ENCODE results near the gene TMEM266.

DNA sequence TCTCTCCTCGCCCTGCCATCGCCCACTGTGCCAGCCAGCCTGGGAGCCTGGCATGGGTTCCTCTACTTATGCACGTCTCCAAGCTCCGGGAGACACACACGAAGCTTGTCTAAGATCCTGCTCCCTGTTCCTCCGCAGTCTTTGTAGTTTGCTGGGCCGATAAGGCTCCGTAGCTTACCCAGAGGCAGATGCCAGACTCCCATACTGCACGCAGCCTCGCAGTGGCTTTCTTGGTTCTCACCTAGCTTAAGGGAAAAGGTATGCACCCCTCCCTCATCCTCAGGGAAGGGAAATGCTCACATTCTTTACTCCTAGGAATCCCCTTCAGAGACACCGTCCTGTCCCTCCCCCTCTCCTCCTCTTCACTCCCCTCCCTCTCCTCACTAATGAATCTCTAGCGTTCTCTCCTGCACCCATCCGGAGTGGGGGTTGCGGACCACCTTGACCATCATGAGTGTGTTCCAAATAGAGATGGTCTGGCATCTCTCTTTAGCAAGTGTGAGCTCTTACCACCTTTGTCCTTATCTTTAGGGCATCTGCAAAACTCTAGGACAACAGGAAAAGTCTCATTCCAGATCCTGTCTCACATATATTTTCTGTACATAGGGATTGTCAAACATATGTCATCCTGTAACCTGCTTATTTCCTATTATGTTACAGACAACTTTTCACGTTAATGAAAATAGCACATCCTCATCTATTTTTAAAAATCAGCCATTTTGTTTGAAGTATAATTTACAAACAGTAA lies 56.5 kb downstream of the TMEM266 start:
- TF ChIP-seq POLR2AphosphoS5 (IDR thresholded peaks at IDR 0.05) (no peak), CTCF (IDR thresholded peaks at IDR 0.05) (no peak), POLR2A (IDR thresholded peaks at IDR 0.05; ENCODE audit: low read depth) (no peak)
